ENCODE results near the gene CACNA1E.

CACNA1E gene

DNA sequence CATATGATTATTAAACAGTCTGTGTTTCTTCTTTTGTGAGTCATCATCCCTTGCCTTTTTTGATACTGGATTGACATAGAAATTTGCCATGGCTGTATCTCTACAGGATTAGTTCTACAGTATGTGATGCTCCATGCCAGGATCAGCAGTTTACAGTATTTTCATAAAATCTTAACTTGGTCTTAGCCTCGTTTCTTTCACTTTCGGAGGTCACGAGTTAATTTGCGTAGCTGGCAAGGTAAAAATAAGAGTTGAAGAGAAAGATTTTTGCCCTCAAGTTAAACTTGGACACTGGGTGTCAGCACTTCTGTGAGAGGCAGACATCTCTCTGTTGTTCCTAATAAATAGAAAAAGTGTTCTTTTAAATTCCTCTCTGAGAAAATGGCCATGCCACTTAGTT is 79.1 kb downstream of the CACNA1E start (continued):
- TF ChIP-seq ZNF565 (CRISPR knock-in tag; conservative IDR thresholded peaks at IDR 0.05; ENCODE audit: low read depth), result no peak

- no peak for ATAC-seq
Measured at GRCh38 chr1:181568736-181569135, 85.4 kb downstream of the CACNA1E start.

GRCh38 chr1:181577475-181577874 is 94.2 kb downstream of the CACNA1E start:
- TF ChIP-seq SNAI2 (CRISPR knock-in tag; IDR thresholded peaks at IDR 0.05) (no peak), BACH2 (CRISPR knock-in tag; IDR thresholded peaks at IDR 0.05; ENCODE audit: borderline replicate concordance) (no peak), TCF4 (CRISPR knock-in tag; IDR thresholded peaks at IDR 0.05; ENCODE audit: borderline replicate concordance) (no peak), RARB (CRISPR knock-in tag; IDR thresholded peaks at IDR 0.05) (no peak), ARNTL (CRISPR knock-in tag; IDR thresholded peaks at IDR 0.05; ENCODE audit: borderline replicate concordance, low read depth) (no peak), POU6F1 (CRISPR knock-in tag; IDR thresholded peaks at IDR 0.05; ENCODE audit: borderline replicate concordance, low read depth) (no peak), PPARA (CRISPR knock-in tag; IDR thresholded peaks at IDR 0.05; ENCODE audit: borderline replicate concordance) (no peak), ESRRG (CRISPR knock-in tag; IDR thresholded peaks at IDR 0.05) (no peak), GLIS3 (CRISPR knock-in tag; IDR thresholded peaks at IDR 0.05) (no peak)
- TF ChIP-seq, protein P1, sequence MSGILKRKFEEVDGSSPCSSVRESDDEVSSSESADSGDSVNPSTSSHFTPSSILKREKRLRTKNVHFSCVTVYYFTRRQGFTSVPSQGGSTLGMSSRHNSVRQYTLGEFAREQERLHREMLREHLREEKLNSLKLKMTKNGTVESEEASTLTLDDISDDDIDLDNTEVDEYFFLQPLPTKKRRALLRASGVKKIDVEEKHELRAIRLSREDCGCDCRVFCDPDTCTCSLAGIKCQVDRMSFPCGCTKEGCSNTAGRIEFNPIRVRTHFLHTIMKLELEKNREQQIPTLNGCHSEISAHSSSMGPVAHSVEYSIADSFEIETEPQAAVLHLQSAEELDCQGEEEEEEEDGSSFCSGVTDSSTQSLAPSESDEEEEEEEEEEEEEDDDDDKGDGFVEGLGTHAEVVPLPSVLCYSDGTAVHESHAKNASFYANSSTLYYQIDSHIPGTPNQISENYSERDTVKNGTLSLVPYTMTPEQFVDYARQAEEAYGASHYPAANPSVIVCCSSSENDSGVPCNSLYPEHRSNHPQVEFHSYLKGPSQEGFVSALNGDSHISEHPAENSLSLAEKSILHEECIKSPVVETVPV (CRISPR knock-in tag; IDR thresholded peaks at IDR 0.05), result no peak
- TF ChIP-seq, protein P2, sequence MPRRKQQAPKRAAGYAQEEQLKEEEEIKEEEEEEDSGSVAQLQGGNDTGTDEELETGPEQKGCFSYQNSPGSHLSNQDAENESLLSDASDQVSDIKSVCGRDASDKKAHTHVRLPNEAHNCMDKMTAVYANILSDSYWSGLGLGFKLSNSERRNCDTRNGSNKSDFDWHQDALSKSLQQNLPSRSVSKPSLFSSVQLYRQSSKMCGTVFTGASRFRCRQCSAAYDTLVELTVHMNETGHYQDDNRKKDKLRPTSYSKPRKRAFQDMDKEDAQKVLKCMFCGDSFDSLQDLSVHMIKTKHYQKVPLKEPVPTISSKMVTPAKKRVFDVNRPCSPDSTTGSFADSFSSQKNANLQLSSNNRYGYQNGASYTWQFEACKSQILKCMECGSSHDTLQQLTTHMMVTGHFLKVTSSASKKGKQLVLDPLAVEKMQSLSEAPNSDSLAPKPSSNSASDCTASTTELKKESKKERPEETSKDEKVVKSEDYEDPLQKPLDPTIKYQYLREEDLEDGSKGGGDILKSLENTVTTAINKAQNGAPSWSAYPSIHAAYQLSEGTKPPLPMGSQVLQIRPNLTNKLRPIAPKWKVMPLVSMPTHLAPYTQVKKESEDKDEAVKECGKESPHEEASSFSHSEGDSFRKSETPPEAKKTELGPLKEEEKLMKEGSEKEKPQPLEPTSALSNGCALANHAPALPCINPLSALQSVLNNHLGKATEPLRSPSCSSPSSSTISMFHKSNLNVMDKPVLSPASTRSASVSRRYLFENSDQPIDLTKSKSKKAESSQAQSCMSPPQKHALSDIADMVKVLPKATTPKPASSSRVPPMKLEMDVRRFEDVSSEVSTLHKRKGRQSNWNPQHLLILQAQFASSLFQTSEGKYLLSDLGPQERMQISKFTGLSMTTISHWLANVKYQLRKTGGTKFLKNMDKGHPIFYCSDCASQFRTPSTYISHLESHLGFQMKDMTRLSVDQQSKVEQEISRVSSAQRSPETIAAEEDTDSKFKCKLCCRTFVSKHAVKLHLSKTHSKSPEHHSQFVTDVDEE (CRISPR knock-in tag; IDR thresholded peaks at IDR 0.05), result no peak
- ATAC-seq, result no peak

More at GRCh38 chr1:181568736-181569135, 85.4 kb downstream of the CACNA1E start:
- TF ChIP-seq, protein P3, sequence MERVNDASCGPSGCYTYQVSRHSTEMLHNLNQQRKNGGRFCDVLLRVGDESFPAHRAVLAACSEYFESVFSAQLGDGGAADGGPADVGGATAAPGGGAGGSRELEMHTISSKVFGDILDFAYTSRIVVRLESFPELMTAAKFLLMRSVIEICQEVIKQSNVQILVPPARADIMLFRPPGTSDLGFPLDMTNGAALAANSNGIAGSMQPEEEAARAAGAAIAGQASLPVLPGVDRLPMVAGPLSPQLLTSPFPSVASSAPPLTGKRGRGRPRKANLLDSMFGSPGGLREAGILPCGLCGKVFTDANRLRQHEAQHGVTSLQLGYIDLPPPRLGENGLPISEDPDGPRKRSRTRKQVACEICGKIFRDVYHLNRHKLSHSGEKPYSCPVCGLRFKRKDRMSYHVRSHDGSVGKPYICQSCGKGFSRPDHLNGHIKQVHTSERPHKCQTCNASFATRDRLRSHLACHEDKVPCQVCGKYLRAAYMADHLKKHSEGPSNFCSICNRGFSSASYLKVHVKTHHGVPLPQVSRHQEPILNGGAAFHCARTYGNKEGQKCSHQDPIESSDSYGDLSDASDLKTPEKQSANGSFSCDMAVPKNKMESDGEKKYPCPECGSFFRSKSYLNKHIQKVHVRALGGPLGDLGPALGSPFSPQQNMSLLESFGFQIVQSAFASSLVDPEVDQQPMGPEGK (CRISPR knock-in tag; IDR thresholded peaks at IDR 0.05; ENCODE audit: borderline replicate concordance), result no peak
- TF ChIP-seq TOX (CRISPR knock-in tag; IDR thresholded peaks at IDR 0.05; ENCODE audit: borderline replicate concordance) (no peak), POU6F1 (CRISPR knock-in tag; IDR thresholded peaks at IDR 0.05; ENCODE audit: borderline replicate concordance, low read depth) (no peak), ARNTL (CRISPR knock-in tag; IDR thresholded peaks at IDR 0.05; ENCODE audit: borderline replicate concordance, low read depth) (no peak), ZNF565 (CRISPR knock-in tag; conservative IDR thresholded peaks at IDR 0.05; ENCODE audit: low read depth) (no peak), ZNF8 (CRISPR knock-in tag; IDR thresholded peaks at IDR 0.05) (no peak), OSR1 (CRISPR knock-in tag; IDR thresholded peaks at IDR 0.05) (no peak), RARB (CRISPR knock-in tag; IDR thresholded peaks at IDR 0.05) (no peak), SNAI2 (CRISPR knock-in tag; IDR thresholded peaks at IDR 0.05) (no peak), BACH2 (CRISPR knock-in tag; IDR thresholded peaks at IDR 0.05; ENCODE audit: borderline replicate concordance) (no peak), PPARA (CRISPR knock-in tag; IDR thresholded peaks at IDR 0.05; ENCODE audit: borderline replicate concordance) (no peak)
- TF ChIP-seq, protein P4, sequence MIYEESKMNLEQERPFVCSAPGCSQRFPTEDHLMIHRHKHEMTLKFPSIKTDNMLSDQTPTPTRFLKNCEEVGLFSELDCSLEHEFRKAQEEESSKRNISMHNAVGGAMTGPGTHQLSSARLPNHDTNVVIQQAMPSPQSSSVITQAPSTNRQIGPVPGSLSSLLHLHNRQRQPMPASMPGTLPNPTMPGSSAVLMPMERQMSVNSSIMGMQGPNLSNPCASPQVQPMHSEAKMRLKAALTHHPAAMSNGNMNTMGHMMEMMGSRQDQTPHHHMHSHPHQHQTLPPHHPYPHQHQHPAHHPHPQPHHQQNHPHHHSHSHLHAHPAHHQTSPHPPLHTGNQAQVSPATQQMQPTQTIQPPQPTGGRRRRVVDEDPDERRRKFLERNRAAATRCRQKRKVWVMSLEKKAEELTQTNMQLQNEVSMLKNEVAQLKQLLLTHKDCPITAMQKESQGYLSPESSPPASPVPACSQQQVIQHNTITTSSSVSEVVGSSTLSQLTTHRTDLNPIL (CRISPR knock-in tag; IDR thresholded peaks at IDR 0.05; ENCODE audit: low read depth), result no peak
- TF ChIP-seq, protein P1 (CRISPR knock-in tag; IDR thresholded peaks at IDR 0.05), result no peak

All from SK-N-SH treated with all-trans-retinoic acid at 6 μM for 48 hours (cell line).